Left lung (tissue), 10 donors: ENCODE results near the gene ENPP3. TPM values are rescaled to one million over a fixed set of nuclear protein-coding genes. Genes with fewer than 3 reads are reported as not detected.

Experiments
- ATAC-seq: fragments of 200-7000 bp; cut with Tn5 transposase; one replicate; pipeline ENCODE4 v1.9.1; 2020; ENCODE audit warnings: moderate library complexity
- DNase-seq, 4 donors: peaks; one replicate each; pipeline ENCODE4 v3.0.0-alpha.2; 2013 to 2020
- H3K27ac ChIP-seq, 2 donors: fragments of 200-600 bp; sonication (generic) in 1 of 2; one replicate each; pipeline versions ENCODE4 v1.5.0 to v1.8.0; 2020 to 2021
- H3K27me3 ChIP-seq, 2 donors: fragments of 200-600 bp; sonication (generic) in 1 of 2; one replicate each; pipeline versions ENCODE4 v1.5.0 to v1.8.0; 2020 to 2021
- H3K36me3 ChIP-seq, 2 donors: fragments of 200-600 bp; sonication (generic) in 1 of 2; one replicate each; pipeline versions ENCODE4 v1.5.0 to v1.8.0; 2020 to 2021
- H3K4me1 ChIP-seq, 2 donors: fragments of 200-600 bp; one replicate each; pipeline ENCODE4 v1.8.0; 2021
- H3K4me3 ChIP-seq, 2 donors: fragments of 200-600 bp; sonication (generic) in 1 of 2; one replicate each; pipeline versions ENCODE4 v1.5.0 to v1.8.0; 2020 to 2021; ENCODE audit warnings: mild to moderate bottlenecking in 1 of 2
- H3K9me3 ChIP-seq, 2 donors: fragments of 200-600 bp; sonication (generic) in 1 of 2; one replicate each; pipeline versions ENCODE4 v1.5.0 to v1.8.0; 2020 to 2021
- CTCF ChIP-seq, 2 donors: fragments of 200-600 bp; sonication (generic) in 1 of 2; IDR thresholded peaks; one replicate each; pipeline versions ENCODE4 v1.5.0 to v1.8.0; 2021; ENCODE audit warnings: antibody characterized with exemption in 2 of 2
- intact Hi-C, 2 donors: fragments of 100-400 bp; cut with DNase I; formaldehyde crosslinking; loops; one replicate each; pipeline versions ENCODE4 v1.11.2 to v1.14.2; 2022
- polyA plus RNA-seq, 6 donors: library from polyadenylated mRNA; unstranded; fragments of 120-200 nt; gene quantifications; one replicate each; pipeline ENCODE4 v1.2.1, GENCODE V29; 2013; ENCODE audit not compliant: insufficient read length in 6 of 6
- total RNA-seq, 2 donors: library from RNA; stranded (reverse); fragmentation: NEBNext Ultra II Directional; extraction: Animal tissue kit (Norgen Biotek cat#: 25700); gene quantifications; one replicate each; pipeline ENCODE4 v1.2.1, GENCODE V29; 2021
- donor health status: DM: no; HTN: yes; CAD: no.
- donor health status: DM: no; HTN: no; CAD: no.

ENPP3 gene
- total and polyA plus RNA-seq, 8 donors, result 0.44 to 1.5 (median 0.90) TPM

- DNase-seq (no peak), ATAC-seq (no peak)
- intact Hi-C loops, result no loop called here
- Histone ChIP-seq H3K27me3 (no peaks in the 10 kb centered on the region), H3K27ac (no peak overlapping the region), H3K36me3 (no peaks in the 10 kb centered on the region), H3K9me3 (no peaks in the 10 kb centered on the region), H3K4me1 (no peaks in the 10 kb centered on the region), H3K4me3 (no peak overlapping the region)
- TF ChIP-seq CTCF (IDR thresholded peaks at IDR 0.05), result no peak
Measured at GRCh38 chr6:131721161-131721560, 84.1 kb downstream of the ENPP3 start.

- Histone ChIP-seq H3K27me3 (no peaks in the 10 kb centered on the region), H3K36me3 (no peaks in the 10 kb centered on the region), H3K4me1 (no peaks in the 10 kb centered on the region), H3K27ac (no peak overlapping the region), H3K4me3 (no peak overlapping the region), H3K9me3 (no peaks in the 10 kb centered on the region)
- no peak for TF ChIP-seq CTCF (IDR thresholded peaks at IDR 0.05)
- intact Hi-C loops, result no loop called here
- ATAC-seq (no peak), DNase-seq (no peak)
Measured at GRCh38 chr6:131724114-131724513, 87.0 kb downstream of the ENPP3 start.

GRCh38 chr6:131727467-131727866 is 90.4 kb downstream of the ENPP3 start:
- Histone ChIP-seq H3K4me1 (no peaks in the 10 kb centered on the region), H3K36me3 (no peaks in the 10 kb centered on the region), H3K27ac (no peak overlapping the region), H3K4me3 (no peak overlapping the region), H3K27me3 (no peaks in the 10 kb centered on the region), H3K9me3 (no peaks in the 10 kb centered on the region)
- DNase-seq (no peak), ATAC-seq (no peak)
- intact Hi-C loops, result no loop called here
- TF ChIP-seq CTCF (IDR thresholded peaks at IDR 0.05), result no peak

GRCh38 chr6:131727868-131728267 is 90.8 kb downstream of the ENPP3 start:
- Histone ChIP-seq H3K4me1 (no peaks in the 10 kb centered on the region), H3K27me3 (no peaks in the 10 kb centered on the region), H3K9me3 (no peaks in the 10 kb centered on the region), H3K36me3 (no peaks in the 10 kb centered on the region), H3K4me3 (no peak overlapping the region), H3K27ac (no peak overlapping the region)
- DNase-seq (no peak), ATAC-seq (no peak)
- intact Hi-C loops, result no loop called here
- no peak for TF ChIP-seq CTCF (IDR thresholded peaks at IDR 0.05)

- no peak for DNase-seq
- no peak overlapping the region for H3K27ac ChIP-seq
- ATAC-seq, result no peak
Measured at GRCh38 chr6:131728296-131728939, 91.3 kb downstream of the ENPP3 start.

More at GRCh38 chr6:131728296-131728939, 91.3 kb downstream of the ENPP3 start:
- Histone ChIP-seq H3K9me3 (no peaks in the 10 kb centered on the region), H3K36me3 (no peaks in the 10 kb centered on the region), H3K4me1 (no peaks in the 10 kb centered on the region), H3K4me3 (no peak overlapping the region), H3K27me3 (no peaks in the 10 kb centered on the region)
- no peak for TF ChIP-seq CTCF (IDR thresholded peaks at IDR 0.05)
- intact Hi-C loops, result no loop called here
